ENCODE measurements around the gene TACR1.
"Not testable (repeated sequence)": the region's sequence is repeated elsewhere in the genome, so short reads cannot be mapped to it uniquely, and the experiment has no call there.

Gene TACR1

GRCh38 chr2:75074228-75074627 is 125.1 kb downstream of the TACR1 start:
- Mint-ChIP-seq H3K27ac (no peak overlapping the region), H3K27me3 (no peaks in the 10 kb centered on the region), H3K4me1 (no peaks in the 10 kb centered on the region), H3K9me3 (no peaks in the 10 kb centered on the region), H3K36me3 (peaks cover 3 to 6% of the 10 kb centered on the region in 2 donors), H3K4me3 (no peak overlapping the region)
- ATAC-seq (replicated peaks) = no peak
- no peak for DNase-seq

- Mint-ChIP-seq H3K9me3 (no peaks in the 10 kb centered on the region), H3K36me3 (peaks cover 3% of the 10 kb centered on the region in 2 donors), H3K4me3 (no peak overlapping the region), H3K4me1 (no peaks in the 10 kb centered on the region), H3K27me3 (no peaks in the 10 kb centered on the region), H3K27ac (no peak overlapping the region)
- no peak for DNase-seq
- ATAC-seq (replicated peaks) = no peak
Measured at GRCh38 chr2:75071766-75072165, 127.6 kb downstream of the TACR1 start.

- no peak for DNase-seq
- Mint-ChIP-seq H3K27me3 (no peaks in the 10 kb centered on the region), H3K4me3 (no peak overlapping the region), H3K27ac (no peak overlapping the region), H3K36me3 (peaks cover 3% of the 10 kb centered on the region in 2 donors), H3K4me1 (no peaks in the 10 kb centered on the region), H3K9me3 (no peaks in the 10 kb centered on the region)
- no peak for ATAC-seq (replicated peaks)
Measured at GRCh38 chr2:75068546-75068945, 130.8 kb downstream of the TACR1 start.

- ATAC-seq (replicated peaks) (no peak), DNase-seq (no peak)
- H3K9me3 Mint-ChIP-seq = no peaks in the 10 kb centered on the region
- no peak overlapping the region for H3K27ac Mint-ChIP-seq
- peaks cover 3% of the 10 kb centered on the region in 2 donors for H3K36me3 Mint-ChIP-seq
- no peak overlapping the region for H3K4me3 Mint-ChIP-seq
- no peaks in the 10 kb centered on the region for H3K4me1 Mint-ChIP-seq
- H3K27me3 Mint-ChIP-seq = no peaks in the 10 kb centered on the region
Measured at GRCh38 chr2:75067506-75067905, 131.8 kb downstream of the TACR1 start.

- Mint-ChIP-seq H3K9me3 (no peaks in the 10 kb centered on the region), H3K27me3 (no peaks in the 10 kb centered on the region), H3K4me3 (no peak overlapping the region), H3K4me1 (no peaks in the 10 kb centered on the region), H3K27ac (no peak overlapping the region), H3K36me3 (peaks cover 0 to 3% of the 10 kb centered on the region in 2 donors)
- DNase-seq = no peak
- ATAC-seq (replicated peaks) = no peak
Measured at GRCh38 chr2:75066121-75066902, 133.0 kb downstream of the TACR1 start.

- DNase-seq (no peak), ATAC-seq (replicated peaks) (no peak)
- Mint-ChIP-seq H3K4me3 (no peak overlapping the region), H3K27me3 (peaks cover 0 to 4% of the 10 kb centered on the region in 2 donors), H3K4me1 (no peaks in the 10 kb centered on the region), H3K27ac (no peak overlapping the region), H3K36me3 (peaks cover 2 to 3% of the 10 kb centered on the region in 2 donors), H3K9me3 (no peaks in the 10 kb centered on the region)
Measured at GRCh38 chr2:75065402-75066008, 133.8 kb downstream of the TACR1 start.

- Mint-ChIP-seq H3K4me3 (no peak overlapping the region), H3K36me3 (peaks cover 3% of the 10 kb centered on the region in 2 donors), H3K27me3 (peaks cover 0 to 5% of the 10 kb centered on the region in 2 donors), H3K4me1 (no peaks in the 10 kb centered on the region), H3K27ac (no peak overlapping the region), H3K9me3 (no peaks in the 10 kb centered on the region)
- DNase-seq (peak; percentile 29), ATAC-seq (replicated peaks) (peak; percentile 68 to 72)
Measured at GRCh38 chr2:75064691-75065396, 134.5 kb downstream of the TACR1 start.

GRCh38 chr2:75063906-75064305 is 135.4 kb downstream of the TACR1 start:
- H3K27ac Mint-ChIP-seq = no peak overlapping the region
- H3K36me3 Mint-ChIP-seq = peaks cover 0 to 3% of the 10 kb centered on the region in 2 donors
- ATAC-seq (replicated peaks) (no peak), DNase-seq (no peak)
- no peaks in the 10 kb centered on the region for H3K4me1 Mint-ChIP-seq
- H3K4me3 Mint-ChIP-seq = no peak overlapping the region
- H3K9me3 Mint-ChIP-seq = no peaks in the 10 kb centered on the region
- peaks cover 0 to 5% of the 10 kb centered on the region in 2 donors for H3K27me3 Mint-ChIP-seq

GRCh38 chr2:75058427-75058826 is 140.9 kb downstream of the TACR1 start:
- Mint-ChIP-seq H3K36me3 (peaks cover 0 to 3% of the 10 kb centered on the region in 2 donors), H3K27ac (no peak overlapping the region), H3K4me1 (no peaks in the 10 kb centered on the region), H3K27me3 (peaks cover 0 to 5% of the 10 kb centered on the region in 2 donors), H3K9me3 (no peaks in the 10 kb centered on the region), H3K4me3 (no peak overlapping the region)
- ATAC-seq (replicated peaks) (no peak), DNase-seq (no peak)

GRCh38 chr2:75057150-75057549 is 142.2 kb downstream of the TACR1 start:
- H3K9me3 Mint-ChIP-seq; H3K27me3 Mint-ChIP-seq; ATAC-seq (replicated peaks); H3K27ac Mint-ChIP-seq; DNase-seq; H3K36me3 Mint-ChIP-seq; H3K4me3 Mint-ChIP-seq; H3K4me1 Mint-ChIP-seq: not testable (repeated sequence)

GRCh38 chr2:75055820-75056675 is 143.3 kb downstream of the TACR1 start:
- DNase-seq = no peak

GRCh38 chr2:75055142-75055819 is 144.0 kb downstream of the TACR1 start:
- Mint-ChIP-seq H3K27ac (no peak overlapping the region), H3K4me3 (no peak overlapping the region), H3K4me1 (no peaks in the 10 kb centered on the region), H3K36me3 (peaks cover 0 to 3% of the 10 kb centered on the region in 2 donors), H3K9me3 (no peaks in the 10 kb centered on the region), H3K27me3 (no peaks in the 10 kb centered on the region)
- ATAC-seq (replicated peaks) (peak in 1 of 2 donors; percentile 6), DNase-seq (no peak)

More at GRCh38 chr2:75055820-75056675, 143.3 kb downstream of the TACR1 start:
- Mint-ChIP-seq H3K27me3 (peaks cover 0 to 5% of the 10 kb centered on the region in 2 donors), H3K27ac (no peak overlapping the region), H3K9me3 (no peaks in the 10 kb centered on the region), H3K4me3 (no peak overlapping the region), H3K4me1 (no peaks in the 10 kb centered on the region), H3K36me3 (peaks cover 0 to 6% of the 10 kb centered on the region in 2 donors)
- ATAC-seq (replicated peaks) = peak in 1 of 2 donors; percentile 57

- Mint-ChIP-seq H3K27ac (no peak overlapping the region), H3K4me1 (no peaks in the 10 kb centered on the region), H3K36me3 (peaks cover 0 to 5% of the 10 kb centered on the region in 2 donors), H3K9me3 (no peaks in the 10 kb centered on the region), H3K27me3 (no peaks in the 10 kb centered on the region), H3K4me3 (no peak overlapping the region)
- ATAC-seq (replicated peaks) (no peak), DNase-seq (no peak)
Measured at GRCh38 chr2:75054296-75054695, 145.0 kb downstream of the TACR1 start.
